Mesodermal cell (in vitro differentiated cells): ENCODE measurements around the gene YJEFN3.

Source experiments
- H3K27ac ChIP-seq: 2 replicates; pipeline ENCODE4 v1.7.0; 2013; ENCODE audit warnings: mild to moderate bottlenecking, low read depth, low read length, moderate library complexity; ENCODE audit not compliant: severe bottlenecking
- H3K36me3 ChIP-seq: 2 replicates; pipeline ENCODE4 v1.7.1; 2013; ENCODE audit warnings: mild to moderate bottlenecking, low read length, moderate library complexity; ENCODE audit not compliant: control insufficient read depth, insufficient read depth
- H3K4me1 ChIP-seq: one replicate; pipeline ENCODE4 v1.7.1; 2013; ENCODE audit warnings: mild to moderate bottlenecking, low read length; ENCODE audit not compliant: insufficient read depth, control insufficient read depth, poor library complexity, severe bottlenecking
- H3K4me3 ChIP-seq: 2 replicates; pipeline ENCODE4 v1.7.0; 2013; ENCODE audit warnings: low read length, control low read depth, mild to moderate bottlenecking; ENCODE audit not compliant: insufficient read depth, poor library complexity, severe bottlenecking; ENCODE audit errors: extremely low read depth
- H3K9me3 ChIP-seq: 2 replicates; pipeline ENCODE4 v1.7.1; 2013; ENCODE audit warnings: mild to moderate bottlenecking, low read length, moderate library complexity; ENCODE audit not compliant: control insufficient read depth
- WGBS, 2 experiments: methylation state at CpG; one replicate each; pipeline ENCODE4 v1.1.5; 2013; ENCODE audit warnings: missing lambda C conversion rate in 2 of 2; ENCODE audit not compliant: insufficient coverage in 2 of 2; 5-methylcytosine and 5-hydroxymethylcytosine counted together

The YJEFN3 gene

GRCh38 chr19:19508217-19508616, 20.5 kb upstream of the YJEFN3 start:
- Histone ChIP-seq H3K9me3 (no peaks in the 10 kb centered on the region), H3K27ac (no peak overlapping the region), H3K4me3 (no peak overlapping the region), H3K4me1 (no peaks in the 10 kb centered on the region), H3K36me3 (peaks cover 48% of the 10 kb centered on the region)
- WGBS, 2 experiments: 95 to 97% methylated on average over 6 to 11 of the region's 11 CpGs

GRCh38 chr19:19510432-19510831, 18.3 kb upstream of the YJEFN3 start:
- Histone ChIP-seq H3K4me1 (peaks cover 2% of the 10 kb centered on the region), H3K36me3 (peaks cover 31% of the 10 kb centered on the region), H3K27ac (no peak overlapping the region), H3K9me3 (no peaks in the 10 kb centered on the region), H3K4me3 (no peak overlapping the region)
- 63 to 70% methylated on average over 6 of the region's 6 CpGs for whole genome bisulfite sequencing, 2 experiments

GRCh38 chr19:19513682-19514081, 15.0 kb upstream of the YJEFN3 start:
- no peak overlapping the region for H3K4me3 ChIP-seq
- peaks cover 9% of the 10 kb centered on the region for H3K4me1 ChIP-seq
- no peaks in the 10 kb centered on the region for H3K9me3 ChIP-seq
- peaks cover 10% of the 10 kb centered on the region for H3K36me3 ChIP-seq
- H3K27ac ChIP-seq: no peak overlapping the region
- 92 to 99% methylated on average over 14 to 17 of the region's 17 CpGs for WGBS, 2 experiments

- WGBS, 2 experiments: 96 to 98% methylated on average over 44 to 46 of the region's 46 CpGs
- H3K4me1 ChIP-seq: peaks cover 9% of the 10 kb centered on the region
- no peak overlapping the region for H3K4me3 ChIP-seq
- H3K27ac ChIP-seq: no peak overlapping the region
- H3K36me3 ChIP-seq: peaks cover 13% of the 10 kb centered on the region
- H3K9me3 ChIP-seq: no peaks in the 10 kb centered on the region
Observed at GRCh38 chr19:19514215-19514657, 14.5 kb upstream of the YJEFN3 start.

GRCh38 chr19:19514881-19515641, 13.7 kb upstream of the YJEFN3 start, which contains the start of gene TSSK6:
Gene TSSK6, minus strand, starts transcription at chr19:19515548. Its CDS starts 121 bp downstream, at chr19:19515427.
- H3K4me3 ChIP-seq: peak within 1 kb of the TSS; percentile 76
- WGBS, 2 experiments: 97 to 98% methylated on average over 73 to 74 of the region's 74 CpGs
- peaks cover 22% of the 10 kb centered on the region for H3K36me3 ChIP-seq
- peaks cover 9% of the 10 kb centered on the region for H3K4me1 ChIP-seq
- no peaks in the 10 kb centered on the region for H3K9me3 ChIP-seq
- H3K27ac ChIP-seq: peak within 1 kb of the TSS; percentile 75

GRCh38 chr19:19515642-19516519, 12.8 kb upstream of the YJEFN3 start, which contains the start of gene NDUFA13:
Gene NDUFA13, plus strand, starts transcription at chr19:19516225. Its CDS starts 14 bp downstream, at chr19:19516239.
- no peaks in the 10 kb centered on the region for H3K9me3 ChIP-seq
- H3K4me3 ChIP-seq: peak within 1 kb of the TSS; percentile 76
- peaks cover 29% of the 10 kb centered on the region for H3K36me3 ChIP-seq
- WGBS, 2 experiments: 11 to 12% methylated on average over 53 to 59 of the region's 61 CpGs
- H3K27ac ChIP-seq: peak within 1 kb of the TSS; percentile 75
- H3K4me1 ChIP-seq: peaks cover 9% of the 10 kb centered on the region

- peaks cover 31% of the 10 kb centered on the region for H3K36me3 ChIP-seq
- no peak overlapping the region for H3K27ac ChIP-seq
- no peaks in the 10 kb centered on the region for H3K9me3 ChIP-seq
- H3K4me3 ChIP-seq: peak overlapping the region; percentile 76
- WGBS, 2 experiments: 93 to 100% methylated on average over 4 to 8 of the region's 10 CpGs
- H3K4me1 ChIP-seq: peaks cover 9% of the 10 kb centered on the region
Observed at GRCh38 chr19:19517235-19517619, 11.5 kb upstream of the YJEFN3 start.

- Histone ChIP-seq H3K36me3 (peaks cover 63% of the 10 kb centered on the region), H3K4me3 (no peak overlapping the region), H3K9me3 (no peaks in the 10 kb centered on the region), H3K4me1 (peaks cover 8% of the 10 kb centered on the region), H3K27ac (no peak overlapping the region)
- WGBS, 2 experiments: 88 to 100% methylated on average over 1 of the region's 6 CpGs
Observed at GRCh38 chr19:19520989-19521388, 7.7 kb upstream of the YJEFN3 start.

- H3K9me3 ChIP-seq: no peaks in the 10 kb centered on the region
- H3K27ac ChIP-seq: no peak overlapping the region
- peaks cover 72% of the 10 kb centered on the region for H3K36me3 ChIP-seq
- H3K4me1 ChIP-seq: peaks cover 10% of the 10 kb centered on the region
- no peak overlapping the region for H3K4me3 ChIP-seq
- WGBS, 2 experiments: 86 to 94% methylated on average over 1 to 3 of the region's 3 CpGs
Observed at GRCh38 chr19:19523177-19523576, 5.5 kb upstream of the YJEFN3 start.

GRCh38 chr19:19524053-19524452, 4.7 kb upstream of the YJEFN3 start:
- Histone ChIP-seq H3K4me3 (no peak overlapping the region), H3K9me3 (no peaks in the 10 kb centered on the region), H3K36me3 (peaks cover 77% of the 10 kb centered on the region), H3K4me1 (peaks cover 10% of the 10 kb centered on the region), H3K27ac (no peak overlapping the region)
- WGBS, 2 experiments: 94 to 96% methylated on average over 5 to 6 of the region's 7 CpGs
